Colonic mucosa (tissue), 4 donors: ENCODE measurements around the gene MYO7A. TPM values are rescaled to one million over a fixed set of nuclear protein-coding genes. Genes with fewer than 3 reads are reported as not detected.

Source experiments
- DNase-seq: peaks from one replicate; pipeline ENCODE4 v3.0.0-alpha.2; 2020
- H3K27ac ChIP-seq: fragments of 200-600 bp; one replicate; pipeline ENCODE4 v1.8.0; 2021
- H3K27me3 ChIP-seq: fragments of 200-600 bp; one replicate; pipeline ENCODE4 v1.8.0; 2021
- H3K36me3 ChIP-seq: fragments of 200-600 bp; one replicate; pipeline ENCODE4 v1.8.0; 2021
- H3K4me1 ChIP-seq: fragments of 200-600 bp; one replicate; pipeline ENCODE4 v1.8.0; 2021; ENCODE audit warnings: mild to moderate bottlenecking
- H3K4me3 ChIP-seq: fragments of 200-600 bp; one replicate; pipeline ENCODE4 v1.8.0; 2021
- H3K9ac ChIP-seq, 2 donors: one replicate each; pipeline ENCODE4 v1.7.0; 2013; ENCODE audit warnings: control low read depth in 2 of 2, low read depth in 2 of 2, low read length in 2 of 2
- H3K9me3 ChIP-seq: fragments of 200-600 bp; one replicate; pipeline ENCODE4 v1.8.0; 2021
- CTCF ChIP-seq: fragments of 200-600 bp; IDR thresholded peaks from one replicate; pipeline ENCODE4 v1.8.0; 2022; ENCODE audit warnings: antibody characterized with exemption, mild to moderate bottlenecking
- intact Hi-C: fragments of 100-400 bp; cut with DNase I; formaldehyde crosslinking; loops from one replicate; pipeline ENCODE4 v1.14.1; 2022
- total RNA-seq, 2 donors: library from RNA; stranded (reverse); fragmentation: NEBNext Ultra II Directional in 1 of 2; extraction: Animal tissue kit (Norgen Biotek cat#: 25700) in 1 of 2; gene quantifications; one replicate each; pipeline ENCODE4 v1.2.1, GENCODE V29; 2021
- donor health status: healthy.
- donor health status: DM: no; HTN: no; CAD: no.
- donor health status: DM: no; HTN: no; CAD: no.

The MYO7A gene
- total RNA-seq, 2 donors from 2014 or later: 3.8 to 4.1 TPM

GRCh38 chr11:77131560-77131959, 3.5 kb downstream of the MYO7A start:
- DNase-seq: no peak
- no peak overlapping the region for H3K9ac ChIP-seq
- H3K4me3 ChIP-seq: no peak overlapping the region
- no peak overlapping the region for H3K27ac ChIP-seq
- peaks cover 8% of the 10 kb centered on the region for H3K4me1 ChIP-seq
- H3K27me3 ChIP-seq: no peaks in the 10 kb centered on the region
- no peak for TF ChIP-seq CTCF
- intact Hi-C loops: no loop called here
- no peaks in the 10 kb centered on the region for H3K9me3 ChIP-seq
- no peaks in the 10 kb centered on the region for H3K36me3 ChIP-seq

GRCh38 chr11:77135069-77135468, 7.0 kb downstream of the MYO7A start:
- intact Hi-C loops: no loop called here
- Histone ChIP-seq H3K4me3 (no peak overlapping the region), H3K27ac (no peak overlapping the region), H3K9me3 (no peaks in the 10 kb centered on the region), H3K4me1 (no peaks in the 10 kb centered on the region), H3K36me3 (no peaks in the 10 kb centered on the region), H3K27me3 (no peaks in the 10 kb centered on the region), H3K9ac (no peak overlapping the region)
- TF ChIP-seq CTCF: no peak
- DNase-seq: no peak

GRCh38 chr11:77136074-77136473, 8.0 kb downstream of the MYO7A start:
- Histone ChIP-seq H3K4me1 (no peaks in the 10 kb centered on the region), H3K9ac (no peak overlapping the region), H3K27me3 (no peaks in the 10 kb centered on the region), H3K27ac (no peak overlapping the region), H3K4me3 (no peak overlapping the region), H3K9me3 (no peaks in the 10 kb centered on the region), H3K36me3 (no peaks in the 10 kb centered on the region)
- DNase-seq: no peak
- TF ChIP-seq CTCF: no peak
- intact Hi-C loops: no loop called here

- Histone ChIP-seq H3K9me3 (no peaks in the 10 kb centered on the region), H3K27me3 (no peaks in the 10 kb centered on the region), H3K4me1 (no peaks in the 10 kb centered on the region), H3K4me3 (no peak overlapping the region), H3K9ac (no peak overlapping the region), H3K27ac (no peak overlapping the region), H3K36me3 (no peaks in the 10 kb centered on the region)
- DNase-seq: no peak
- no peak for TF ChIP-seq CTCF
- intact Hi-C loops: no loop called here
These were observed 8.9 kb downstream of the MYO7A start for GRCh38 chr11:77136784-77137420.

GRCh38 chr11:77137421-77137820, 9.4 kb downstream of the MYO7A start:
- Histone ChIP-seq H3K9me3 (no peaks in the 10 kb centered on the region), H3K9ac (no peak overlapping the region), H3K4me3 (no peak overlapping the region), H3K36me3 (no peaks in the 10 kb centered on the region), H3K27ac (no peak overlapping the region), H3K27me3 (no peaks in the 10 kb centered on the region), H3K4me1 (no peaks in the 10 kb centered on the region)
- intact Hi-C loops: no loop called here
- TF ChIP-seq CTCF: no peak
- DNase-seq: no peak
